ENCODE results near the gene METTL23.
"Not testable (repeated sequence)": the region's sequence is repeated elsewhere in the genome, so short reads cannot be mapped to it uniquely, and the experiment has no call there.

DNA sequence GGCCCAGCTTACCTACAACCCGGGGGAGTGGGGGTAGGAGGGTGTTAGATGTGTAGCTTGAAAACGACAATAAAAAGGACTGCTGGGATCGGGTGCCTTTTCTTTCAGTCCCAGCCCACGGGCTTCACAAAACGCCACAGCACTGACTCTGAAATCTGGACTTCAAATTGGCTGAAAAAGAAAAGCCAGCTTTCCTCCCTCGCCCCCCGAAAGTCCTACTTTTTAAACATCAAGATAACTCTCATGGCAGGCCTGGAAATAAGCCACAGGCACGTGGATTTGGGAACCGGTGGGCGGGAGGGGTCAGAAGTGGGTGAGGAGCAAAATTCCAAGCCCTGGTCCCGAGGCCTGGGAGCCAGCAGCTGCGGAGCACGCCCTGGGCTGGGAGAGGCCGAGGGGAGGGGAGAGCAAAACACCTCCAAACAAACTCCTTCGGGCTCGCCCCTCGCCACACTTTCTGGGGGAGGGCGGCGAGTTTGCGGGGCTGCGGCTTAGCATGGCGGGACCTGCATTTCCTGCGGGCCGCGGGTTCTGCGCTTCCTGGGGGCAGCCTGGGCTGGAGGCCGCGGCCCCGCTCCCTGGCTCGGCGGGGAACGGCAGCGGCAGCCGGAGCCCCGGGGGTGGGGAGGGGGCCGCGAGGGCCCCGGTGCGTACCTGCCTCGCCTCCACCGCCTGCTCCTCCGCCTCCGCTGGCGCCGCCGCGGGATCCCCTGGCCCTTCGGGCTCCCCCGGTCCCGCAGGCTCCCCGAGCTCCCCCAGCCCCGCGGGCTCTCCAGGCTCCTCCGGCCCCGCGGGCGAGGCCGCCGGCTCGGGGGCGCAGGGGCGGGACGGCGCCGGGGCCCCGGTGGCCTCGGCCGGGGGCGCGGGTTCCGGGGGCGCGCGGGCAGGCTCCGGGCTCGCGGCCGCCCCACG, 16.4 kb upstream of the METTL23 start:
- not testable (repeated sequence) for TF ChIP-seq CTCF, POLR2AphosphoS5, POLR2A (IDR thresholded peaks at IDR 0.05)
